ENCODE results near the gene KRTAP9-4.

- TF ChIP-seq CTCF (IDR thresholded peaks at IDR 0.05) (no peak), EP300 (IDR thresholded peaks at IDR 0.05) (no peak), POLR2A (IDR thresholded peaks at IDR 0.05) (no peak), POLR2AphosphoS5 (IDR thresholded peaks at IDR 0.05) (no peak)
Measured at GRCh38 chr17:41230094-41230493, 19.4 kb upstream of the KRTAP9-4 start.

Data from gastroesophageal sphincter (tissue), 3 donors.